ENCODE measurements around the gene HAUS1. TPM values are rescaled to one million over a fixed set of nuclear protein-coding genes. Genes with fewer than 3 reads are reported as not detected.

Gene HAUS1
- total and polyA plus RNA-seq, 2 of the 8 experiments (the other 6 are each of a cell fraction or from before 2014, with no cell fraction given) = 104 TPM

DNA sequence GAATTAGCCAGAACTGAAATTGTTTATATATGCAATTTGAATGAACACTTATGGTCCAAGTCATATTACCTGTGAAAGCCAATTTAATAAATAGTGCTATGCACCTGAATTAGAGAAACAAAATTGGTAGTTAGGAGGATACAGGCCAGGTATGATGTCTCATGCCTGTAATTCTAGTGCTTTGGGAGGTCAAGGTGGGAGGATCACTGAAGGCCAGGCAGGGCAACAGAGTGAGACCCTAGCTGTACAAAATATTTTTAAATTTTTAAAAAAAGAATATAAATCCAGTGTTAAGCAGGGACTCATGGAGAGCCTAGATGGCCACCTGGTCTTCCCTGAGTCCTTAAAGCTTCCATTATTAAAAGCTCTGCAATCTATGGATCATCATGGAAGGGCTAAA lies 24.8 kb upstream of the HAUS1 start:
- H3K4ac ChIP-seq (replicated peaks; ENCODE audit: insufficient read length, low read depth, low read length) = no peak overlapping the region
- H4K8ac ChIP-seq (ENCODE audit: extremely low read depth, insufficient read depth, low read length) = no peak overlapping the region
- no peak overlapping the region for H2BK120ac ChIP-seq (replicated peaks; ENCODE audit: low read depth, low read length)
- POLR2A ChIA-PET (ENCODE audit: partially characterized antibody) = interaction anchor here (0.6 to 2.4 kb wide), 5 partner anchors 10 to 24 kb away, joined by 3 to 8 read pairs (median 5); partner anchors contain the start of gene ATP5F1A
- H3K23ac ChIP-seq (ENCODE audit: insufficient read length) = no peak overlapping the region
- H2AK5ac ChIP-seq (ENCODE audit: low read depth, low read length) = no peak overlapping the region
- no peak overlapping the region for H4K5ac ChIP-seq (ENCODE audit: insufficient read length, low read depth, low read length)
- no peak overlapping the region for H3K56ac ChIP-seq (replicated peaks; ENCODE audit: insufficient read length, low read depth, low read length)
- H3K36me3 ChIP-seq (ENCODE audit: control insufficient read depth in 2 of 4, insufficient read depth in 4 of 4, low read length in 3 of 4) = peaks cover 2 to 64% (median 35%) of the 10 kb centered on the region in 4 experiments; a peak in 7 of 8 replicates
- peaks cover 0 to 2% of the 10 kb centered on the region in 2 experiments for H4K20me1 ChIP-seq (replicated peaks in 1 of 2; ENCODE audit: control insufficient read depth in 1 of 2, insufficient read depth in 2 of 2, low read length in 2 of 2)
- no peak overlapping the region for H4K91ac ChIP-seq (replicated peaks; ENCODE audit: insufficient read length, low read length)
- no peak overlapping the region for H3K18ac ChIP-seq (ENCODE audit: extremely low read depth, low read length)
- H3K4me2 ChIP-seq (ENCODE audit: insufficient read depth in 1 of 2, low read depth in 2 of 2, low read length in 2 of 2) = no peak overlapping the region
- H3K27me3 ChIP-seq (replicated peaks in 1 of 4; ENCODE audit: control insufficient read depth in 3 of 4, extremely low read depth in 1 of 4, insufficient read depth in 3 of 4, low read length in 3 of 4) = no peaks in the 10 kb centered on the region
- no peaks in the 10 kb centered on the region for H3K79me1 ChIP-seq (ENCODE audit: low read depth, low read length)
- DNase-seq (ENCODE audit: low read depth in 1 of 2, low spot score in 2 of 2) = no peak
- no peak for FAIRE-seq
- H2AFZ ChIP-seq (ENCODE audit: low read length) = no peak overlapping the region
- H3K9me3 ChIP-seq (ENCODE audit: insufficient read depth in 2 of 2, low read depth in 1 of 2, low read length in 1 of 2) = no peaks in the 10 kb centered on the region
- H3K14ac ChIP-seq (ENCODE audit: insufficient read length) = no peak overlapping the region
- H3K4me1 ChIP-seq (replicated peaks in 1 of 4; ENCODE audit: control insufficient read depth in 3 of 4, insufficient read depth in 4 of 4, low read length in 3 of 4) = no peaks in the 10 kb centered on the region
- no peak overlapping the region for H2BK15ac ChIP-seq (ENCODE audit: low read length)
- TF ChIP-seq SP2 (IDR thresholded peaks at IDR 0.05; ENCODE audit: low read length) (no peak), MAFK (IDR thresholded peaks at IDR 0.05; ENCODE audit: low read depth, low read length) (no peak)
- no peak overlapping the region for H3K27ac ChIP-seq (ENCODE audit: low read depth, low read length)
- H3K79me2 ChIP-seq (ENCODE audit: control insufficient read depth in 1 of 2, insufficient read depth in 2 of 2, low read length in 2 of 2) = no peaks in the 10 kb centered on the region
- no peak overlapping the region for H2BK5ac ChIP-seq (ENCODE audit: low read depth, low read length)
- H3K9ac ChIP-seq (replicated peaks in 1 of 4; ENCODE audit: extremely low read depth in 1 of 4, low read depth in 3 of 4, low read length in 3 of 4) = no peak overlapping the region
- H2BK12ac ChIP-seq (ENCODE audit: low read depth, low read length) = no peak overlapping the region
- no peaks in the 10 kb centered on the region for H3K23me2 ChIP-seq (ENCODE audit: low read depth, low read length)
- CTCF ChIA-PET (ENCODE audit: partially characterized antibody) = interaction anchor here (1.1 kb wide), 1 partner anchor 421 kb away, joined by 3 read pairs; no protein-coding TSS in a partner anchor
- H2BK20ac ChIP-seq (ENCODE audit: low read length) = no peak overlapping the region
- H3K4me3 ChIP-seq (ENCODE audit: extremely low read depth in 1 of 4, insufficient read depth in 2 of 4, low read depth in 3 of 4, low read length in 4 of 4) = no peak overlapping the region
